GM03348 (cell line): Measurements from ENCODE around the gene MRTFB.

Experiments
- DNase-seq: peaks from one replicate; pipeline ENCODE4 v3.0.0; 2012; ENCODE audit warnings: low spot score

Gene MRTFB

DNA sequence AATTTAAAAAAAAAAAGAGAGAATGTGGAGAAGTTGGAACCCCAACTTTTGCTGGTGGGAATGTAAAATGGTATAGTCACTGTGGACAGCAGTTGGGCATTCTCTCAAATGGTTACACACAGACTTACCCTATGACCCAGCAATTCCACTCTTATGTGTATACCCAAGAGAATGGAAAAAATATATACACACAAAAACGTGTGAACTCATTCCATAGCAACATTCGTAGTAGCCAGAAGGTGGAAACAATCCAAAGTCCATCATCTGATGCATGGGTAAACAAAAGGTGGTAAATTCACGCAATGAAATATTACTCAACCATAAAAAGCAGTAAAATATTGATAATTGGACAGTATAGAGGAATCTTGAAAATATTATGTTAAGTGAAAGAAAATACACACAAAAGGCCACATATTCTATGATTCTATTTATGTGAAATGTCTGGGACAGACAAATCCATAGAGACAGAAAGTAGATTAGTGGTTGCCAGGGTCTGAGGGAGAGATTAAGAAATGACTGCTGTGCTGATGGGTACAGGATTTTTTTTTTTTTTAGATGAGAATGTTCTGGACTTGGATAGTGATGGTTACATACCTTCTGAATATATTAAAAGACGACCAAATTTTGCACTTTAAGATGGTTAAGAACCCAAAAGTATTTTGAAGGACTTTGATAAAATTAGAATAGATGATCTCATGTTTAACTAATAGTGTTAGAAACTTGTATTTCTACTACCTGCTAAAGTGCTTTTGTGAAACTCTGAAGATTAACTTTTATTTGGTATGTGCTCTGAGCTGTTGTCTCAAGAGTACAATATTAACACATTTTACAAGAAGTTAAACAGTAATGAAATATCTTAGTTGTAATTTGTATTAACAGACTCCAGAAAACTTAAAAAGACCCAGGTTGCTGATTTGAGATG, 60.9 kb downstream of the MRTFB start:
- no peak for DNase-seq

DNA sequence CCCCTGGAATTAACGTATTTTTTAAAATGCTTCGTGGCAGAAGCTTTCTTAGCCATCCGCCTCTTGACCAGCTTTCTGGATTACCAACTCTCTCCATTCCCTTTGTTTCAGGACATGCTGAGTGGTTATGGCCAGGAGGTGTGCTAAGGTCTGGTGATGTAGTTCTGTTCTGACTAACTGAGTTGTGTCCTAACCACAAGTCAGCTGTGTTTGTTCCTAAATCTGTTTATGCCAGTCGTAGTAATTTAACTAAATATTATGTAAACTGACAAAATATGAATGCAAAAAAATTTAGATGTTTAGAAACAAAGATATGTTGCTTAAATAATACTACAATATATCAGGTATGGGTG, 61.6 kb downstream of the MRTFB start:
- DNase-seq: no peak

DNA sequence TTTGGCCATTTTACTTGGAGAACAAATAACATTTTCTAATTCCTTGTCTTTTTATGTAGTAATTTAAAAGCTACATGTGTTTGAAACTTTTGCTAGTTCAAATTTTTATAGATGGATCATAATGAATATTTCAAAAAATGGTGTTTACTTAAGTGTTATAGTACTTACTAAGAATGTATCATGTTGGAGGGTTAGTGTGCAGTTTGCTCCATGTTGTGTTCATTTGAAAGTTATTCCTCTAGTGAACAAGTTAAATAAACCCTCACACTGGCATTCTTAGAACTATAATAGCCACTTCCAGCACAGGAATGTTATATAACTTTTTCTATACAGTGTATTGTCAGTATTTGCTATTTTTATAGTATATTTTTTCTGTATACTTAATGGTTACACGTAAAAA, 62.8 kb downstream of the MRTFB start:
- DNase-seq: no peak

DNA sequence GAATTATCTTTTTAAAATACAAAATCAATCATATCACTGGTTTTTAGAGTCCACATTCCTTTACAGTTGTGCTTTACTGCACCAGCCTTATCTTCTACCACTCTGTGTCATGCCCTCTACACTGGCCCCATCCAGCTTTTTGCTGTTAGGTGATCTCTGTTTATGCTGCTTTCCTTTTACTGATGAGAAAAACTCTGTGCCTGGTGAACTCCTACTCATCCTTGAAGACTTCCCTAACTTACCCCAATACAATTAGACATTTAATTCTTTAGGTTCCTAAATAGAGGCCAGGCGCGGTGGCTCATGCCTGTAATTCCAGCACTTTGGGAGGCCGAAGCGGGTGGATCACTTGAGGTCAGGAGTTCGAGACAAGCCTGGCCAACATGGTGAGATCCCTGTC, 64.6 kb downstream of the MRTFB start:
- no peak for DNase-seq

DNA sequence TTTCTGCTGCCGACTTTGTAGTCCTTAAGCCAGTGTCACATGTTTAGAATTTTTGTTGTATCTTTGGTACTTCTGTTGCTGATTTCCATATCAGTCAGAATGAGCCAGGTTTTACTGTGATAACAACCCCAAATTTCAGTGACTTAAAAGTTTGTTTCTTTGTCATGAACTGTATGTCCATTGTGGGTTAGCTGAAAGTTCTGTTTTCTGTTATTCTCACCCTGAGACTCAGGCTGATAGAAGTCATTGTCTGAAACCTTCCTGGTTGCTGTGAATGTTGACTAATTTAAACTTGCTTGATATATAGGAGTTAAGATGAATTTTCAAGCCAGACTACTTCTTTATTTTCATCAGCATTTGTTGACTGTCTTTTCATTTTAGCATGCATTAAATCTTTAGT, 68.8 kb downstream of the MRTFB start:
- no peak for DNase-seq

DNA sequence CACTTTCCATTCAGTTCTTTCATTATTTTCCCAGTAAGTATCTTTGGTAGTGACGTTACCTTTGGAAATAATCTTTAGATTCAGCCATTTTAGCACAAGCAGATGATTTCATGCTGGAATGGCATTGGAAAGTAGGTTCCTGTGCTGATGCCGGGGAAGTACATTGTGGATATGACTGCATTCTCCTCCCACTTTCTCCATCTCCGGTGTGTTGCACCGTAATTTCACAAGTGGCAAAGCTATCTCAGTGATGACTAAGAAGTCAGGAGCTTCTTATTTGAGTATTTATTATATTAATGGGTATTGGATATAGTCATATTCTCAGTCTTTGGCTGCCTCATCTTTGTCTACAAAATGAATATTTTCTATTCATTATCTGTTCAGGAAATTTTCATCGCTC, 69.8 kb downstream of the MRTFB start:
- no peak for DNase-seq

DNA sequence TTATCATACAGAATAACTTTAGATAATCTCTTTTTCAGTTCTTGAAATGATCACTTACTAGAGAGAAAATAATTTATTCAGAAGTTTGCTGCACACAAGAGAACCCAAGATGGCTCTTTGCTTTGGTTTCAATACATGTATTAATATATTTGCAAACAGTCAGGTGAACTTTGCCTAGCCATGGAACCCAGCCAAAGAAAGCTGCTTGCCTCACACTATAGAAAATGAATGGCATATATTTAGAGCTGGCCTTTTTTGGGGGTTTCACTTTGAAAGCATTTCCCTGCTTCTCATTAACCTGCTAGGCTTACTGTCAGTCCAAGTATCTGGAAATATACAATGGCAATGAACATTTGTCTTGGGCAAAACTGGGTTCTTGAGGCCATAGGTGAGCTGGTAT, 75.3 kb downstream of the MRTFB start:
- DNase-seq: no peak

DNA sequence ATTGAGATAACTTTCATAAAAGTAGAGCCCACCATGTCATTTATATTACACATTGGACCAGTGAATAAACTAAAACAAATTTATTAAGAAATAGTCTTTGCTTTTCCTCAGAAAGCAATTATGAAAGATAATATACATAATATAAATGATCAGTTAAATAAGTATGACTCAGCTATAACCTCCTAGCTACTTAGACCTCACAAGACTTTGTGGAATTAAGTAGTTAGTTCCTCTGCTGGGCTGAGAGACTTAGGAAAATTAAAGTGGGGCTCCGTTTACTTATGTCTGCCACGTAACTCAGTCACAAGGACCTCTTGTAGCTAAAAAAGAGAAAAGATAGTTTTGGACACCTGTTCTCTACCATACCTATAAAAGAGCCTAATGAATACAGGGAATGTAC, 76.9 kb downstream of the MRTFB start:
- no peak for DNase-seq

DNA sequence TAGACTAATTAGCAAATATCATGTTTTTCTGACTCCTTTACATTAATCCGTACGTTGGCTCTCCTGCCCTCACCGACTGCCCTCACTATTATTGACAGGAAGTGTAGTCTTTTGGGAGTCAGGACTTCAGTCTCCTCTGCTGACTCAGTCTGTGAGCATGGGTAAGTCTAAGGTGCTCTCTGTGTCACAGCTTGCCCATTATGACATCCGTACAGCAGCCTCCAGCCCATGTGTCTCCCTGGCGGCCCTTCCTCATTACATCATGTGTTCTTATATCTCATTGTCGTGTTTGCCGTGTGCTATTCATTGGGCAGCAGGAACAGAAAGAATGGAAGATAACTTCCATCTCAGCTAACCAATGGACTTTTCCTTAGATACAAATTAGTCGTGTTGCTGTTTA, 77.5 kb downstream of the MRTFB start:
- no peak for DNase-seq

DNA sequence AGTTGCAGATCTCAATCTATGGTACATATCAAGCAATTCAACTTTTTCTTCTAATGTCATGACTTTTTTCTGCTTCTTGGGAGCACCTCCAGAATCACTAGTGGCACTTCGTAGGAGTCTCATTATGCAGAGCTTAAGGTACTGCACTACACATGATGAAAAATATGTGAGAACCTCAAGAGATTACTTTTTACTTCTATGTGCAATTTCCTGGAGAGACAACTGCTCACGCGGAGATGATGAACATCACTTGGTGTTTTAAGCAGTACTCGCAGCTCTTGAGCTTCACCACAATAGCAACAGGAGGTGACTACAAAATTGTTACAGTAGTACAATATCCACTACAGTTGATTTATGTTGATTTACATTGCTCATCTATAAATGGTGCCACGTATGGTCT, 79.7 kb downstream of the MRTFB start:
- no peak for DNase-seq

DNA sequence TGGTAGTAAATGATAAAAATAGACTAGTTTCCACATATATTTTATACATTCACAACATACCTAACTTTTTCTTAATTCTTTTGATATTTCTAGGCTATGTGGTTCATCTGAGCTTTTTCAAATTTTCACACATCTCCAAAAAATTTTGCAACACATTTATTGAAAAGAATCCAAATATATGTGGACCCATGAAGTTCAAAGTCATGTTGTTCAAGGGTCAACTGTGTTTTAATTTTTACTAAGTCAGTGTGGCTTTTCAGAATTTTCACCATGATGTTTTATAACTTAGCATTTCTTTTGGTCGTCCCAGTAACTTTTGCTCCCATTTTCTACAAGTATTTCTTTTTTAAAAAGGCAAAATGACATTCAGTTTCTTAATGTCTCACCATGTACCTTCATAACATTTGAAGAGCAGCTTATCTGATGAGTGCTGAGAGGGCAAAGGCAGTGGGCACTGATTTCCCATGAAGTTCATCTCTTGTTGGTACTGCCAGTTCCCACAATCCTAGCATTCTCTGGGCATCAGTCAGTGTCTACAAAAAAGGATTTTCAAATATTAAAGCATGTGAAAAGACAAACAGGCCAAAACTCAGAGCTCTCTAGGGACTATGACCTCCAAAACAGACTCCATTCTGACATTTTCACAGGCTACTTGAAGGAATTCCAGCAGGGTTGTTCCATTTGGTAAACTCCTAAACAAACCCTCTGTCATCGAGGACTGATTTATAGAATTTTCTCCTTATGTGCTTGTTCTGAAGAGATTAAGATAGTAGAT, 80.3 kb downstream of the MRTFB start:
- peak; percentile 11 for DNase-seq

DNA sequence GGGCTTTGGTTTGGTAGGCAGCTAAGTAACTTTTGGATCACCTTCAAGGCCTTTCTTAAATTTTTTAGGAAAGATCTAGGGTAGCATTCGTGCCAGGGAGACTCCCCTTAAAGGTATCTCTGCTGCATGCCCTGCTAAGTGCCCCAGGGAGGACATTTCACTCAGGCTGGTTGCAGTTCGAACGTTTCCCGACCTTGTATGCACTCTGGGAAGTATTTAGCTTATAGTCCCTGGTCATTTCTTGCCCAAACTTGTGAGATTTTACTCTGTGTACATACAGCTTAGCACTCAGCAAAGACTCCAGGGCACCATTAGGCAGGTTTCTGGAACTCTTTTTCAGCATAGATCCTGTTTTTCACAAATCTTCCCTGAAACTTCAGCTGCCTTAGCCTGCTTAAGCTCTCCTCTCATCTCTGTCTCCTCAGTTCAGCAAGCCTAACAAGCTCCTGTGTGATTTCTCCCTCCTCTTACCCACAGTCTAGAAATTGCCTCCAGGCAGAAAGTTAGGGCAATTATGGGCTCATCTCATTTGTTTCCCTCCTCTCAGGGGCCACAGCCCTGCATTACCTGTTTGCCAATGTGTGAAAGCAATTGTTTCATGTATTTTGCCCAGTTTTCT, 84.6 kb downstream of the MRTFB start:
- no peak for DNase-seq

DNA sequence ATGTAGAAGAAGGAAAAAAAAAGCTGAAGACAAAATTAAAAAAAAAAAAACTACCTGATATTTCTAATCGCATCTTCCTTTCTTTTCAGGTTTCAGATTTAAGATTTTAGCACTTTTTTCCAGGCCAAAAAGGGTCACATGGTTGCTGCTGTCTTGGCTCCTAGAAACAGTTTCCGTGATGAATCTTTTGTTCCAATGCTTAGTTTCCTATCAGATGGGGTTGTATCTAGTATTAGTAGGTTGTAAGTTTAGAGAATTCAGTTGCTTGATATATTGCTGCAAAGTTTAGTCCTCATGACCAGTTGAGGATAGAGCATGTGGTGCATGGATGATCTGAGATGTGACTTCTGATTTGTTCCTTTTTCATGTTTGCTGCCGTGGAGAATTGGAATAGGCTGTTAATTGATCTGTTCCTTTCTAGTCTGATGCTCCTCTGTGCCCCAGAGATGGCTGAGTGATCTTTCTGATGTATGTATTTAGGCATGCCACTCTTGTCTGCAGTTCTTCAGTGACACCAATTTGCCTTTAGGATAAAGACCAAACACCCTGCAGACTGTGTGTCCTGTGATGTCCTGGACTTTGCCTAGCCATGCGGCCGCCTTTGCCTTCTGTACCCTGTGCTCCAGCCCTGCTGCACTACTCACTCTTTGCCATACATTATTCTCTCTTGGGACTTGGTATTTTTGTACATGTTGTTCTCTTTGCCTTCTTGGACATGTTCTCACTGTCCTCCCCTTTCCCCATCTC, 94.0 kb downstream of the MRTFB start:
- DNase-seq: no peak

DNA sequence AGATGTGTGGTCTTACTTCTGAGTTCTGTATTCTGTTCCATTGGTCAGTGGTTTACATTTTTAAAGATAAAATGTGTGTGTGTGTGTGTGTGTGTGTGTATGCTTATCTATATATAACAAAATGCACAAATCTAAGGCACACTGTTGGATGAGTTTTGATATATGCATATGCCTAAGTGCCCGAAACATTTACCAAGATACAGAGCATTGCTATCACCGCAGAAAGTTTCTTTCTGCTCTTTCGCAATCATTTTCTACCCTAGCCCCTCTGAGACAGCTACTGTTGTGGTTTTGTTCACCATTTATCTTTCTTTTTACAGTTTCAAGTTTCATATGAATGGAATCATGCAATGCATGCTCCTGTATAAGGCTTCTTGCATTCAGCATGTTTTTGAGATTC, 97.0 kb downstream of the MRTFB start:
- DNase-seq: no peak

DNA sequence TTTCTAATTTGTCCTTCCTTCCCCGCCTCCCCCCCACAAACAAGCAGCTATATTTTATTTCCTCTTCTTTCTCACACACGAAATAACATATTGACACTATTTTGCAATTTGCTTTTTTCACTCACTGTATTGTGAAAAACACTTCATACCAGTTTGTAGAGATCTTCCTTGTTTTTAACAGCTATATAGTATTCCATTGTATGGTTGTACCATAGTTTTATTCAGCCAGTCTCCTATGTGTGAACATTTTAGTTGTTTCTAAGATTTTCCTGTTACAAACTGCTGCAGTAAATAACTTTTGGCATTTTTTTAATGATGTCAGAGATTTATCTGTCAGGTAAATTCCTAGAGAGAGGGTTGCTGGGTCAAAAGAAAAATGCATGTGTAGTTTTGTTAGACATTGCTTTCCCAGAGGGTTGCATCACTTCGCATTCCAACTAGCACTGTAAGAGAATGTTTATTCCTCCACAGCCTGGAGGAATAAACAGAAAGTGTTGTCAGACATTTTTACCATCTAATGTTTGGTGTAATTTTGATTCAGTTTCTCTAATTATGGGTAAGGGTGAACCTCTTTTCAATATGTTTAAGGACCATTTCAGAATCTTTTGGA, 101.2 kb downstream of the MRTFB start:
- DNase-seq: peak; percentile 23

DNA sequence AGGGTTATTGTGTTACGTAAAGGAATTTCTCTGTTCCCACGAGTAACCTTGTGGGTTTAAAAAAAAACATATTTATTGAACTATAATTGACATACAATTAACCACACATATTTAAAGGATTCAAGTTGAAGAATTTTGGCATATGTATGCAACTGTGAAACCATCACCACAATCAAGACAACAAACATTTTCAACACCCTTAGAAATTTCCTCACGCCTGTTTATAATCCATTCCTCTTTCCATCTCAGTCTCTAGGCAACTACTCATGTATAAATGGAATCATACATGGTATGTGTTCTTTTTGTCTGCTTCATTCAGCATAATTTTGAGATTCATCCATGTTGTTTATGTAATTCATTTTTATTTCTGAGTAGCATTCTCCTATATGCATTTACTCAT, 104.0 kb downstream of the MRTFB start:
- no peak for DNase-seq

DNA sequence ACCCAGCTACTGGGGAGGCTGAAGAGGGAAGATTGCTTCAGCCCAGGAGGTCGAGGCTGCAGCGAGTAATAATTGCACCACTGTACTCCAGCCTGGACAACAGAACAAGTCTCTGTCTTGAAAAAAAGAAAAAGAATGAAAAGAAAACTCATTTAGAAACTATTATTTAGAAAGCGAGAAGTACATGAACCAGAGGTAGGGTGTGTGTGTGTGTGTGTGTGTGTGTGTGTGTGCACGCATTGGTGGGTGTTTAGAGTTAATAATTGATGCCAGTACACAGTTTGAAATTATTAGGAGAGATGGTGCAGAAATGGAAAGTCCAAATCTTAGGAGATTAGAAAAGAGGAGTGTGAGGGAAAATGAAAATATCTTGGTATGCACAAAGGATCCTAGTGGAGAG, 106.6 kb downstream of the MRTFB start:
- no peak for DNase-seq

DNA sequence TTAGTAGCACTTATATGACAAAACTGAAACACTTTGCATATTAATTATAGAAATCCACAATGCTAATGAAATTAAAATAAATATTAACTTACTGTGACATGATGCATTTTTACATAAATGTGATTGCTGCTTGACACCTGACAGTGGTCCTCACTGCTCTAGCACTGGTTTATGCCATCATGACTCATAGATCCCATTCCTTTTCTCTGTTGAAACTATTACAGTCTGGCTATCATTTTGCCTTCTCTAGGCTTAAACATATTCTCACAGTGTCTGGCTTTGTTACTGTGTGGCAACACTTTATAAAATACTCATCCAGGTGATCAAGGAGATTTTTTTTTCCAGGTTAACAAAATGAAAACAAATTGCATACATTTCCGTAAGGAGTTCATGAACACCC, 108.0 kb downstream of the MRTFB start:
- peak; percentile 6 for DNase-seq

DNA sequence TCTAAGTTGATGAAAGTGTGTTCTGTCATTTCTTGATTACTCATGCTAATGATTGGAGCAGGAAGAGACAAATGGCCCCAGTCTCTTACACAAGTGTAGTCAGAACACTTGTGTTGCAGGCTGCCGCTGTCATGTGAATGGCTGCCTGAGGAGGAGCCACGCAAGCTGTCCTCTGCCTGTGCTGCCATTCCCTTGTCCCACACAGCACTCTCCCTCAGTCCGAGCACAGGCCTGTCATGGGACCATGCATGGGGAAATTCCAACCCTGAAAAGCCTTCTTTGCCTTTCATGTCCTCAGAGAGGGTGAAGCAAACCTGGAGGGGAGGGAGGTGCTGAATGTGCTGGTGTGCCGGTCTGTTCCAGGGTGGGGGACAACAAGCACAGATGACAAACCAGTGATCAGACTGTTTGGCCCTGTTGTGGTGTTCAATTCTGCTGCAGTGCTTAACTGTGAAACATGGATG, 109.4 kb downstream of the MRTFB start:
- DNase-seq: no peak

DNA sequence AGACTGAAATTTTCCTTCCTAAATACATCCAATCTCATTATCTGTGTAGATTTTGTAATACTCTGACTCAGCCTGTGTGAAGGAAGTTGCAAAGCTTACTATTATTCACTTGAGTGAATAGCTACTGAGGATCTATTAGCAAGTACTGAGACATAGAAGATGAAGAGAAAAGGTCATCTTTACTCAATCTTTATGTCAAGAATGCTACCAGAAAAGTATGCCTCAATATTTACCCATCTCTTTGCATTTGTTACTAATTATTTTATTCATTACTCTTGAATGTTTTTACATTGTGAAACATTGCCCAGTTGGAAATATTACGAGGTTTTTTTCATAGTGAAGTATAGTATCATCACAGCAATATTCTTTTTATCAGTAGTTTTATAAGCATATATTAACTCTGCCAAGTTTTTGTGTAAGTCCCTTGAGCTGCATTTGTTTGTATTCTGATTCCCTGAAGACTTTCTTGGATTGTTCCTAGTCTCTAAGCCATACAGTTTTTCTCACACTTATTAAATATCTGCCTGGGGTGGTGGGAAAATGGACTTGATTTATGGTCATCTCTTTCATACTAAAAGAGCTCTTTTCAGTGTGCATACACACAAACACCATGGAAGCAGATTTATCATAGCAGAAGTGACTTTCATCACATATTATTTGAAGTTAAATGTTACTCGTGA, 110.4 kb downstream of the MRTFB start:
- peak; percentile 64 for DNase-seq

DNA sequence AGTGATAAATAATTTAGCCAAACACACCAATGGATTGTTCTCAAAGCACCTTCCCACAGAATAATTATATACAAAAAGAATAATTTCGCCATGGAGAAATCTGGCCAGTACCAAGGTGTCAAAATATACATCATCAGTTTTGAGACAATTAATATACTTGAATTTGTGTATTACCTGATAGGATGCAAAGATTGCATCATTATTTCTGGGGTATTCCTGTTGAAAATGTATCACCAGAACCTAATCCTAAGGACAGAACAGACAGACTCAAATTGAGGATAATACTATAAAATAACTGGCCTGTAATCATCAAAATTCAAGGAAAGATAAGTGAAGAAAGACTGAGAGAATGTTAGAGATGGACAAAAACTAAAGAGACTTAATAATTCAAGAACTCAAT, 111.9 kb downstream of the MRTFB start:
- DNase-seq: no peak
